ENCODE data around the gene PTPN11.

DNA sequence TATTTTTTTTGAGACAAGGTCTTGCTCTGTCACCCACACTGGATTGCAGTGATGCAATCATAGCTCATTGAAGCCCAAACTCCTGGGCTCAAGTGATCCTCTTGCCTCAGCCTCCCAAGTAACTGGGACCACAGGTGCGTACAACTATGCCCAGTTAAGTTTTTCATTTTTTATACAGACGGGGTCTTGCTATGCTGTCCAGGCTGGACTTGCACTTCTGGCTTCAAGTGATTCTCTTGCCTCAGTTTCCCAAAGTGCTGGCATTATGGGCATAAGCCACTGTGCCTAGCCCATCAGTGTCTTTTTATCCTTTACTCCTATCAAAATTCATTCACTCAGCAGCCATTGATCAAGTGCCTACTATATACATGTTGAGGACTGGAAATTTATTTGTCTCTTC is 9.0 kb downstream of the PTPN11 start:
- TF ChIP-seq POLR2A (IDR thresholded peaks at IDR 0.05; ENCODE audit: low read length) (no peak), GATA1 (IDR thresholded peaks at IDR 0.05; ENCODE audit: low read depth, low read length) (no peak)

All from erythroblast (primary cell).